NCI-H1417 treated with DMSO at 0.1 percent for 48 hours (cell line): ENCODE results near the gene FMNL3.

Experiments
- DNase-seq: peaks from one replicate; lab custom pipeline; 2025; lab: John Stamatoyannopoulos, UW

Gene FMNL3

DNA sequence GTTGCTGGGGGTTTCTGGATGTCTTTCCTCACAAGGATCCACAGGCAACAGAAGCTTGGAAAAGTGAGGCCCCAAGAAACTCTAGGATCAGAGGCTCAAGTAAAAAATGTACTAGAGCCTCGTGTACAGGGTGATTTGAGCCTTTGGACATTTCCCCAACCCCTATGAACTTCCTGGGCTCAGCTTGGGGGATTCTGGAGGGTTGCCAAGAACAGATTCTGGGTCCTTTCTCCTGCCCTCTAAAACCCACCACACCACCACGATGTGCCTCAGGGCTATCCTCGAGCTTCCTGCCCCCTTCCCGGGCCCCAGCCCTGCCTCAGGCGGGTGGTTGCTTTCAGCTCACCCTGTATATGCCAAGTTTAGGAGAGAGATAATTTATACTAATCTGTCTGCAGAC is 102.3 kb downstream of the FMNL3 start:
- no peak for DNase-seq

DNA sequence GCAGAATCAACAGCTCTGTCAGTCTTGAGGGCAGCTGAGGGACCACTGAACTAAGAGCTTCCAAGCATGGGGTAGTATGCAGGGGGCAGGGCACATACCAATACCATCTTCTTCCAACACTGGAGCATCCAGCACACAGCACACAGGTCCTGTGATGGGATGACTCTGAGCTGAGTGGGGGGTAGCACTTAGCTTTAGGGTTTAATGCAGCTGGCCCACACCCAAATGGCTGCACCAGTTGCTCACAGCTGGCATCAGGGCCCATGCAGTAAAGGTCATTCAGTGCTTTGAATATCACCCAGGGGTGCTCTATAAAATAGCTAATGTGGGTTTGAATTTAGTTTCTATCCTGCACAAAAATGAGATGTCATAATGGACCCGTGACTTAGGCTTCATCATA is 103.5 kb downstream of the FMNL3 start:
- DNase-seq: no peak

DNA sequence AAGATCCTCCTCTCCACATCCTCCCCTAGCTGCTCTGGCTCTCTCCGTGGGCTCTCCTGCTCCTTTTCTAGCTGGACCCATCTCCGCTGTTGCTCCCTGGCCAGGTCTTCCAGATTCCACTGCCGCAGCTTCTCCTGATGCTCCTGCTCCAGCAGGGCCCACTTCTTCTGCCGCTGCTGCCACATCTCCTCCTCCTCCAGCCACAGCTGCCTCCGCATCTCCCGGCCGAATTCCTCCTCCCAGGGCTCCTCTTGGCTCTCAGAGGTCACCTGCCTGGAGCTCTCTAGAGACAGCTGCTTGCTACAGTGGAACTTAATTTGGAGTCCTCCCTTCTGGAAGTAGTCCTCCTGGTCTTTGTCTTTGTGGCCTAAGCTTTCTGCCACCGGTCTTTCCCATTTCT is 107.2 kb downstream of the FMNL3 start:
- DNase-seq: no peak

DNA sequence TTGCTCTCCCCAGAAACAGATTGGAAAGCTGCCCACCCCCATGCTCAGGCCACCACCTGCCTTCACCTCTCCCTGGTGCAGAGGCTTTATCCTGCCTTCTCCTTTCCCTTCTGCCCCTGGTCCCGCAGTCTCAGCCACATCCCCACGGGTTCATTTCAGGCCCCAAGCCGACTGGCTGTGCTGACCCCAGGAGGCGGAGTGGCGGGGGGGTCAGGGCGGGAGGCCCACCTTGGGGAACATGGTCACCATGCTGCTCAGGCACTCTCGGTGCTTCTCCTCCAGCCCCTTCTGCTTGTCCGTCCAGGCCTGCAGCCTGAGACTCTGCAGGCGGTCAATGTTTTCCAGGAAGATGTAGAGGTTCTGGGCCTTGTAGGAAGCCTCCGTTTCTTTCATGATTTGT is 108.7 kb downstream of the FMNL3 start:
- DNase-seq: no peak

DNA sequence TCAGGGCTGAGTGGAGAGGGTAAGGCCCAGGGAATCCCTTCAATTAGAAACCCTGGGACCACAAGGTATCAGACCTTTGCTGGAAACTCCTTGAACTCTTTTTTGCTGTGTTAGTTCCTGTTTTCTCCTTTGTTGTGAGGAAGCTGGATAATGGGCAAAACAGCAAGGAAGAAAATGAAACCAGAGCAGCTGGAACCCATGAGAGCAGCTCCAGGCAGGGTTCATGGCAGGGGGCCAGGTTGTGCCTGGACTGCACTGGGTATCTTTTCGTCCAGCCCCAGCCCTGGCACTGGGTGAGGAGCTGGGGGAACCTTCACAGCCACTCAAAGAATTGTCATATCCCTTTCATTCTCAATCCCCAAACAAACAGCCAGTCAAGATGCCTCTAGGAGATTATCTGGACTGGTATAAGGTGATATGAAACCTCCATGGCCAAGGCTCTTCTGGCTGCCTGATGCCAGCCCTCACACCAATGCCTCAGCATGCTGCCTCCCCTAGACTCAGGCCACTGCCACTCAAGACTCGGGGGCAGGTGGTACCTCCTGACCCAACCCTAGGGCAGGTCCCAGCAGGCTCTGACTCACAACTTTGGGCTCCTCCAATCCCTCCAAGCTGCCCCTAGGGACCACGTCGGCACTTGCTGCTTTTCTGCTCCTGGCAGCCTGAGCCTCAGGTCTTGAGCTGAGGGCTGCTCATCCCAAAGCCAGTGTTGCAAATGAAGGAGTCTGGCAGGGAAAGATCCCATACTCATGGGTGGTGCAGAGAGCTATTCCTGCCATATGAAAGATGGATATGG is 118.3 kb downstream of the FMNL3 start:
- DNase-seq: no peak

DNA sequence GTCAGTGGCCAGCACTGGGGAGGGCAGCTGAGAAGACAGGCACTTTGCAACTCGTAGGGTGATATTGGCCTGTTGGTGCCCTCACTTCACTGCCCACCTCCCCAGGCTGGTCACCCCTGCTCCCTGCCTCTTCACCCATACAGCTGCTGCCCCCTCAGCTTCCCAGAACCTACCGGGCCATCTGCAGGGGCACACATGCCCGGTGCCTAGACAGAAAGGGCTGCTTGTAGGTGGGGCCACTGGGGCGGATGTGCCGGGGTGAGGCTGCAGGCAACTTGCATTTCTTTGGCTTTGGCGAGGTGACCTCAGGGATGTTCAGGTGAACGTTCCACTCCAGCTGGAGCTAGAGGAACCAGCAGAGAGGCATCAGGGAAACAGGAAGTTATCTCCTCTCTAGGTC is 118.9 kb downstream of the FMNL3 start:
- DNase-seq: no peak

DNA sequence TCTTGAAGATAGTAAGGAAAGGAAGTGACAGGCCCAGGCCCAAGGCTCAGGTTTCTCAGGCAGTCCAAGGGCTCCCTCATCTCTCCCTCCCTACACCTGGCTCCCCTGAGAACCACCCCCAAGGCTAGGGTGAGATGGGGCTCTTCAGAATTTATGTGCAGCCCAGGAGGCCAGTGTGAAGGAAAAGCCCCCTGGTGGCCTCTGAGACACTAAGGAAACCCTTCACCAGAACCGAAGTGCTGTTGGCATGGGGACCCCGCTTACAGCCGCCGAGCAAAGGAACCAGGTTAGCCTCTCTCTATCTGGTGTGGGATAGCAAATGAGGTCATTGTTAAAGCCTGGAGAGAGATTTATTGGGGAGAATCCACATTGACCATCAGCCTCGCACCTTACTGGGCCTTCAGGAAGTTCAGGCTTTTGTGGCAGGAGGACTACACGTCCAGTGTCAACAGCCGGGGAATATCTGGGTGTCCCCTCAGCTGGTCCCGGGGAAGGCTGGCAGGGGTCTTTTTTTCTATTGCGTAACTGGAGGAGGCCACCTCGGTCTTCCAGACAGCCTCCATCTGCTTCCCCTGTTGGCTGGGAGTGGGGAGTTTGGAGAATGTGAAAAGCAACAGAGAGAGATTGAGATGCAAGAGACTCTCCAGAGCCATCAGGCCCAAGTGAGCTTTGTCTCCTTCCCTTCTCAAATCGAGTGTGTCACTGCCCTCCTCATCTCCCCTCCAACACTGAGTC is 119.9 kb downstream of the FMNL3 start:
- no peak for DNase-seq
